Measurements from ENCODE around the gene WDR64.
"Not testable (repeated sequence)": the region's sequence is repeated elsewhere in the genome, so short reads cannot be mapped to it uniquely, and the experiment has no call there.

The WDR64 gene

GRCh38 chr1:241787691-241788090, 135.6 kb downstream of the WDR64 start:
- DNase-seq (ENCODE audit: extremely low read depth in 1 of 2, low read depth in 1 of 2): no peak

GRCh38 chr1:241789061-241789460, 137.0 kb downstream of the WDR64 start:
- DNase-seq (ENCODE audit: extremely low read depth in 1 of 2, low read depth in 1 of 2): no peak

- no peak for DNase-seq (ENCODE audit: extremely low read depth in 1 of 2, low read depth in 1 of 2)
These were observed 147.3 kb downstream of the WDR64 start for GRCh38 chr1:241799416-241799815.

- DNase-seq (ENCODE audit: extremely low read depth in 1 of 2, low read depth in 1 of 2): no peak
These were observed 148.6 kb downstream of the WDR64 start for GRCh38 chr1:241800640-241801039.

- no peak for DNase-seq (ENCODE audit: extremely low read depth in 1 of 2, low read depth in 1 of 2)
These were observed 150.8 kb downstream of the WDR64 start for GRCh38 chr1:241802863-241803262.

- DNase-seq (ENCODE audit: extremely low read depth in 1 of 2, low read depth in 1 of 2): not testable (repeated sequence)
These were observed 152.6 kb downstream of the WDR64 start for GRCh38 chr1:241804706-241805105.

- DNase-seq (ENCODE audit: extremely low read depth in 1 of 2, low read depth in 1 of 2): no peak
These were observed 156.2 kb downstream of the WDR64 start for GRCh38 chr1:241808265-241808664.

GRCh38 chr1:241810769-241811405, 158.8 kb downstream of the WDR64 start:
- DNase-seq (ENCODE audit: extremely low read depth in 1 of 2, low read depth in 1 of 2): no peak

GRCh38 chr1:241813768-241814320, 161.8 kb downstream of the WDR64 start:
- no peak for DNase-seq (ENCODE audit: extremely low read depth in 1 of 2, low read depth in 1 of 2)

- no peak for DNase-seq (ENCODE audit: extremely low read depth in 1 of 2, low read depth in 1 of 2)
These were observed 163.9 kb downstream of the WDR64 start for GRCh38 chr1:241816008-241816407.

- DNase-seq (ENCODE audit: extremely low read depth in 1 of 2, low read depth in 1 of 2): no peak
These were observed 165.3 kb downstream of the WDR64 start for GRCh38 chr1:241817331-241817792.

- no peak for DNase-seq (ENCODE audit: extremely low read depth in 1 of 2, low read depth in 1 of 2)
These were observed 166.0 kb downstream of the WDR64 start for GRCh38 chr1:241817956-241818612.

- DNase-seq (ENCODE audit: extremely low read depth in 1 of 2, low read depth in 1 of 2): no peak
These were observed 167.3 kb downstream of the WDR64 start for GRCh38 chr1:241819340-241819866.

GRCh38 chr1:241821363-241821762, 169.3 kb downstream of the WDR64 start:
- no peak for DNase-seq (ENCODE audit: extremely low read depth in 1 of 2, low read depth in 1 of 2)

GRCh38 chr1:241822846-241823245, 170.8 kb downstream of the WDR64 start:
- no peak for DNase-seq (ENCODE audit: extremely low read depth in 1 of 2, low read depth in 1 of 2)

- no peak for DNase-seq (ENCODE audit: extremely low read depth in 1 of 2, low read depth in 1 of 2)
These were observed 171.8 kb downstream of the WDR64 start for GRCh38 chr1:241823925-241824324.

- no peak for DNase-seq (ENCODE audit: extremely low read depth in 1 of 2, low read depth in 1 of 2)
These were observed 173.5 kb downstream of the WDR64 start for GRCh38 chr1:241825581-241825980.

GRCh38 chr1:241826613-241827012, 174.5 kb downstream of the WDR64 start:
- DNase-seq (ENCODE audit: extremely low read depth in 1 of 2, low read depth in 1 of 2): not testable (repeated sequence)

- no peak for DNase-seq (ENCODE audit: extremely low read depth in 1 of 2, low read depth in 1 of 2)
These were observed 175.2 kb downstream of the WDR64 start for GRCh38 chr1:241827264-241827663.

GRCh38 chr1:241828463-241829021, 176.5 kb downstream of the WDR64 start:
- no peak for DNase-seq (ENCODE audit: extremely low read depth in 1 of 2, low read depth in 1 of 2)

- no peak for DNase-seq (ENCODE audit: extremely low read depth in 1 of 2, low read depth in 1 of 2)
These were observed 177.4 kb downstream of the WDR64 start for GRCh38 chr1:241829468-241829867.
